HCT116 (cell line): ENCODE data around the gene TNRC6A. TPM values are rescaled to one million over a fixed set of nuclear protein-coding genes. Genes with fewer than 3 reads are reported as not detected.
"Not testable (repeated sequence)": the region's sequence is repeated elsewhere in the genome, so short reads cannot be mapped to it uniquely, and the experiment has no call there.

Source experiments
- ATAC-seq: fragments of 200-7000 bp; cut with Tn5 transposase; 2 replicates; pipeline ENCODE4 v1.9.1; 2020; ENCODE audit warnings: mild to moderate bottlenecking, moderate library complexity
- BruUV-seq: library from RNA; stranded (reverse); fragments of 400-500 nt; replicated peaks from 2 replicates; lab custom pipeline; 2021; lab: Mats Ljungman, UMichigan
- CTCF ChIA-PET: fragments of 300-600 bp; sonication (Branson Sonifier 250); formaldehyde crosslinking; loops from one replicate; lab custom pipeline; 2021; ENCODE audit warnings: antibody characterized with exemption; lab: Charles Lee
- POLR2A ChIA-PET: fragments of 300-600, 350-600 bp; sonication (Branson Sonifier 250); formaldehyde crosslinking; loops from one replicate; lab custom pipeline; 2021; ENCODE audit warnings: antibody characterized with exemption; lab: Charles Lee
- RAD21 ChIA-PET, 2 experiments: fragments of 300-600 bp; sonication (Branson Sonifier 250); formaldehyde crosslinking; loops; one replicate each; lab custom pipeline; 2023; ENCODE audit warnings: low total read pairs in 2 of 2; ENCODE audit not compliant: uncharacterized antibody in 2 of 2, unreplicated experiment in 2 of 2, low non-redundant PET in 1 of 2; lab: Charles Lee
- DNase-seq: peaks from one replicate; pipeline ENCODE4 v3.0.0-alpha.2; 2010; ENCODE audit warnings: low read depth, low spot score
- H2AFZ ChIP-seq: fragments of 200-600 bp; shearing (Covaris generic), sonication (generic); 2 replicates; pipeline ENCODE4 v1.6.1; 2017; ENCODE audit warnings: low read depth, mixed run types, mixed read lengths, antibody characterized with exemption, low read length; ENCODE audit not compliant: poor library complexity, severe bottlenecking
- H3K27ac ChIP-seq: 2 replicates; pipeline ENCODE4 v1.5.1; 2012; ENCODE audit warnings: low read depth, low read length
- H3K27me3 ChIP-seq: fragments of 200-600 bp; sonication (generic); 2 replicates; pipeline ENCODE4 v1.6.1; 2016; ENCODE audit warnings: mixed run types, low read length, mixed read lengths; ENCODE audit not compliant: insufficient read depth
- H3K36me3 ChIP-seq, 2 experiments: fragments of 200-500 bp in 1 of 2; fragments of 200-600 bp in 1 of 2; sonication (Bioruptor generic) in 1 of 2; sonication (generic) in 1 of 2; 2 replicates each; pipeline versions ENCODE4 v1.5.1 to v1.6.1; 2014 to 2016; ENCODE audit warnings: low read length in 2 of 2, inconsistent platforms in 1 of 2, mixed read lengths in 1 of 2, mixed run types in 1 of 2; ENCODE audit not compliant: insufficient read depth in 2 of 2, control insufficient read depth in 1 of 2
- H3K4me1 ChIP-seq, 2 experiments: fragments of 200-600 bp in 1 of 2; sonication (generic) in 1 of 2; 2 replicates each; pipeline versions ENCODE4 v1.5.1 to v1.6.1; 2012 to 2017; ENCODE audit warnings: low read length in 2 of 2, inconsistent platforms in 1 of 2, mild to moderate bottlenecking in 1 of 2, mixed read lengths in 1 of 2, mixed run types in 1 of 2, moderate library complexity in 1 of 2; ENCODE audit not compliant: insufficient read depth in 2 of 2, control insufficient read depth in 1 of 2
- H3K4me2 ChIP-seq: fragments of 200-600 bp; sonication (generic); 2 replicates; pipeline ENCODE4 v1.6.1; 2017; ENCODE audit warnings: mixed run types, low read length, mixed read lengths
- H3K4me3 ChIP-seq, 2 experiments: fragments of 200-600 bp in 1 of 2; sonication (generic) in 1 of 2; replicated peaks in 1 of 2; 2 replicates each; pipeline ENCODE4 v1.5.1; 2011 to 2016; ENCODE audit warnings: low read length in 2 of 2, control low read depth in 1 of 2, low read depth in 1 of 2, mild to moderate bottlenecking in 1 of 2, mixed read lengths in 1 of 2, mixed run types in 1 of 2
- H3K79me2 ChIP-seq: fragments of 200-600 bp; sonication (generic); 2 replicates; pipeline ENCODE4 v1.6.1; 2017; ENCODE audit warnings: mild to moderate bottlenecking, mixed run types, low read length, moderate library complexity, mixed read lengths; ENCODE audit not compliant: insufficient read depth
- H3K9ac ChIP-seq: fragments of 200-600 bp; sonication (generic); 2 replicates; pipeline ENCODE4 v1.6.1; 2016; ENCODE audit warnings: low read length, mixed read lengths
- H3K9me2 ChIP-seq: fragments of 200-600 bp; sonication (generic), shearing (Covaris generic); 2 replicates; pipeline ENCODE4 v1.6.1; 2017; ENCODE audit warnings: mixed run types, mild to moderate bottlenecking, moderate library complexity; ENCODE audit not compliant: insufficient read depth
- H3K9me3 ChIP-seq, 2 experiments: fragments of 200-500 bp in 1 of 2; fragments of 200-600 bp in 1 of 2; sonication (Bioruptor generic) in 1 of 2; sonication (generic) in 1 of 2; 2 replicates each; pipeline ENCODE4 v1.6.1; 2014 to 2017; ENCODE audit warnings: low read length in 2 of 2, mixed read lengths in 2 of 2, inconsistent platforms in 1 of 2, low read depth in 1 of 2, mild to moderate bottlenecking in 1 of 2, mixed run types in 1 of 2, moderate library complexity in 1 of 2; ENCODE audit not compliant: control insufficient read depth in 1 of 2, insufficient read depth in 1 of 2
- H4K20me1 ChIP-seq: fragments of 200-600 bp; sonication (generic), shearing (Covaris generic); 2 replicates; pipeline ENCODE4 v1.6.1; 2017; ENCODE audit warnings: mixed run types, mild to moderate bottlenecking, moderate library complexity; ENCODE audit not compliant: insufficient read depth
- CEBPB ChIP-seq: IDR thresholded peaks from 2 replicates; pipeline ENCODE4 v1.6.1; 2012; ENCODE audit warnings: low read depth
- CTCF ChIP-seq, 3 experiments: fragments of 200-600 bp in 1 of 3; sonication (generic) in 1 of 3; IDR thresholded peaks in 2 of 3; conservative IDR thresholded peaks in 1 of 3; 2 replicates each; pipeline ENCODE4 v1.5.1; 2012 to 2017; ENCODE audit warnings: low read depth in 2 of 3, low read length in 2 of 3, antibody characterized with exemption in 1 of 3, borderline replicate concordance in 1 of 3, control low read depth in 1 of 3, mild to moderate bottlenecking in 1 of 3, mixed read lengths in 1 of 3, mixed run types in 1 of 3, moderate library complexity in 1 of 3; ENCODE audit not compliant: insufficient read depth in 1 of 3
- EZH2 ChIP-seq: fragments of 200-600 bp; sonication (generic); IDR thresholded peaks from 2 replicates; pipeline ENCODE4 v1.6.1; 2017; ENCODE audit warnings: antibody characterized with exemption, mixed run types
- EZH2phosphoT487 ChIP-seq: fragments of 200-600 bp; IDR thresholded peaks from 2 replicates; pipeline ENCODE4 v1.6.1; 2018; ENCODE audit warnings: antibody characterized with exemption, borderline replicate concordance
- MAX ChIP-seq: IDR thresholded peaks from 2 replicates; pipeline ENCODE4 v1.6.1; 2012
- POLR2A ChIP-seq: IDR thresholded peaks from 2 replicates; pipeline ENCODE4 v1.7.0; 2011; ENCODE audit warnings: borderline replicate concordance; ENCODE audit not compliant: insufficient read depth, insufficient read length; ENCODE audit errors: extremely low read depth
- POLR2AphosphoS5 ChIP-seq: IDR thresholded peaks from 2 replicates; pipeline ENCODE4 v1.6.1; 2011; ENCODE audit warnings: mild to moderate bottlenecking, low read depth, low read length, moderate library complexity
- REST ChIP-seq: IDR thresholded peaks from 2 replicates; pipeline ENCODE4 v1.6.1; 2012; ENCODE audit warnings: low read depth
- SP1 ChIP-seq: IDR thresholded peaks from 2 replicates; pipeline ENCODE4 v1.6.1; 2012; ENCODE audit warnings: low read depth
- YY1 ChIP-seq: IDR thresholded peaks from 2 replicates; pipeline ENCODE4 v1.6.1; 2011; ENCODE audit warnings: low read length, low read depth, moderate library complexity, mild to moderate bottlenecking; ENCODE audit not compliant: insufficient replicate concordance; ENCODE audit errors: extremely low read depth
- ZFX ChIP-seq: fragments of 450-650 bp; IDR thresholded peaks from 2 replicates; pipeline ENCODE4 v1.6.1; 2017
- intact Hi-C: fragments of 100-400 bp; cut with micrococcal nuclease; formaldehyde crosslinking; loops from 2 replicates; pipeline ENCODE4 v1.10.0; 2022
- total RNA-seq: library from RNA; stranded (reverse); gene quantifications from one replicate; pipeline ENCODE4 v1.2.1, GENCODE V29; 2021; ENCODE audit not compliant: unreplicated experiment
- TF ChIP-seq, protein P1 (sequence below): IDR thresholded peaks from 2 replicates; pipeline ENCODE4 v1.6.1; 2011; ENCODE audit warnings: mild to moderate bottlenecking, low read length, moderate library complexity; ENCODE audit not compliant: insufficient replicate concordance; ENCODE audit errors: extremely low read depth

Gene TNRC6A
- total RNA-seq, 1 experiment from 2014 or later: 37.0 TPM

DNA sequence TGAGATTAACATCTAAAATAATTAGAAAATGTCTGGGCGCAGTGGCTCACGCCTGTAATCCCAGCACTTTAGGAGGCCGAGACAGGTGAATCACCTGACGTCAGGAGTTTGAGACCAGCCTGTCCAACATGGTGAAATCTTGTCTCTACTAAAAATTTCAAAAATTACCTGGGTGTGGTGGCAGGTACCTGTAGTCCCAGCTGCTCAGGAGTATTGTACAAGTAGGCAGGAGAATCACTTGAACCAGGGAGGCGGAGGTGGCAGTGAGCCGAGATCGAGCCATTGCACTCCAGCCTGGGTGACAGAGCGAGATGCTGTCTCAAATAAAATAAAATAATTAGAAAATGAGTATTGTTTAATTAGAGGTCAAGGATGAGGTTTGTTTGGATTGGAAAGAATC, 13.2 kb downstream of the TNRC6A start:
- Histone ChIP-seq H3K4me1 (peaks cover 3 to 14% of the 10 kb centered on the region in 2 experiments; a peak in 3 of 4 replicates), H4K20me1 (peaks cover 54% of the 10 kb centered on the region; the same call in 1 of the 2 replicates), H3K79me2 (peaks cover 100% of the 10 kb centered on the region)
- H2AFZ ChIP-seq, H3K36me3 ChIP-seq, BruUV-seq, H3K27me3 ChIP-seq, RAD21 ChIA-PET, H3K9me3 ChIP-seq, CTCF ChIA-PET, H3K9ac ChIP-seq, ATAC-seq, H3K9me2 ChIP-seq, POLR2A ChIA-PET, intact Hi-C loops, H3K27ac ChIP-seq, H3K4me3 ChIP-seq, H3K4me2 ChIP-seq, DNase-seq: not testable (repeated sequence)

DNA sequence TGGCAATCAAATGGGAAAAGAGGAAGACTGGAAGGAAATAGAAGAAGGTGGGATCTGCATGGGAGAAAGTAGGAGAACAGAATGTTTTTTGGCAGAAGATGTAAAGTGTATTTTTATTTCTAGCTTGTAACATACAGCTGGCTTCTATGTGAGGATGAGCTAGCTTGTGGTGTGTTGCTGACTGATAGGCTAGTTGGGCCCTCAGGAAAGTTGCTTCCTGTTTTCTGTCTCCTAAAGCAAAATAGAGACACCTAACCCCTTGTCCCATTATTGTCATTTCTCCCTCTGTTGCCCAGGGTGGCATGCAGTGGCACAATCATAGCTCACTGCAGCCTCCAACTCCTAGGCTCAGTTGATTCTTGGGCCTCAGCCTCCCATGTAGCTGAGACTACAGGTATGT, 15.9 kb downstream of the TNRC6A start:
- DNase-seq (no peak), ATAC-seq (no peak)
- Histone ChIP-seq H3K9me2 (no peaks in the 10 kb centered on the region), H3K9ac (no peak overlapping the region), H3K4me2 (no peak overlapping the region), H3K27me3 (no peaks in the 10 kb centered on the region), H3K79me2 (peaks cover 100% of the 10 kb centered on the region), H3K36me3 (peaks cover 0 to 3% of the 10 kb centered on the region in 2 experiments; a peak in 1 of 4 replicates), H3K9me3 (no peaks in the 10 kb centered on the region), H3K4me1 (peaks cover 7 to 21% of the 10 kb centered on the region in 2 experiments), H2AFZ (no peak overlapping the region), H3K27ac (no peak overlapping the region), H4K20me1 (peaks cover 50% of the 10 kb centered on the region; the same call in 1 of the 2 replicates), H3K4me3 (no peak overlapping the region)
- ChIA-PET CTCF (no interaction called here), RAD21 (no interaction called here), POLR2A (no interaction called here)
- no TSS peak for BruUV-seq
- intact Hi-C loops: no loop called here
- TF ChIP-seq EZH2phosphoT487 (no peak), MAX (no peak), YY1 (no peak), ZFX (no peak), SP1 (no peak), POLR2AphosphoS5 (no peak), CEBPB (no peak), REST (no peak), EZH2 (no peak), POLR2A (no peak), CTCF (IDR thresholded peaks at IDR 0.05 in 2 of 3, conservative IDR thresholded peaks at IDR 0.05 in 1 of 3; ENCODE audit: borderline replicate concordance in 1 of 3, insufficient read depth in 1 of 3, low read depth in 2 of 3, low read length in 2 of 3) (no peak)
- TF ChIP-seq, protein P1, sequence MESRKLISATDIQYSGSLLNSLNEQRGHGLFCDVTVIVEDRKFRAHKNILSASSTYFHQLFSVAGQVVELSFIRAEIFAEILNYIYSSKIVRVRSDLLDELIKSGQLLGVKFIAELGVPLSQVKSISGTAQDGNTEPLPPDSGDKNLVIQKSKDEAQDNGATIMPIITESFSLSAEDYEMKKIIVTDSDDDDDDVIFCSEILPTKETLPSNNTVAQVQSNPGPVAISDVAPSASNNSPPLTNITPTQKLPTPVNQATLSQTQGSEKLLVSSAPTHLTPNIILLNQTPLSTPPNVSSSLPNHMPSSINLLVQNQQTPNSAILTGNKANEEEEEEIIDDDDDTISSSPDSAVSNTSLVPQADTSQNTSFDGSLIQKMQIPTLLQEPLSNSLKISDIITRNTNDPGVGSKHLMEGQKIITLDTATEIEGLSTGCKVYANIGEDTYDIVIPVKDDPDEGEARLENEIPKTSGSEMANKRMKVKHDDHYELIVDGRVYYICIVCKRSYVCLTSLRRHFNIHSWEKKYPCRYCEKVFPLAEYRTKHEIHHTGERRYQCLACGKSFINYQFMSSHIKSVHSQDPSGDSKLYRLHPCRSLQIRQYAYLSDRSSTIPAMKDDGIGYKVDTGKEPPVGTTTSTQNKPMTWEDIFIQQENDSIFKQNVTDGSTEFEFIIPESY: no peak
